Measurements from ENCODE around the gene IQCN. TPM values are rescaled to one million over a fixed set of nuclear protein-coding genes. Genes with fewer than 3 reads are reported as not detected.

Gene IQCN
- 0.47 TPM for total RNA-seq

DNA sequence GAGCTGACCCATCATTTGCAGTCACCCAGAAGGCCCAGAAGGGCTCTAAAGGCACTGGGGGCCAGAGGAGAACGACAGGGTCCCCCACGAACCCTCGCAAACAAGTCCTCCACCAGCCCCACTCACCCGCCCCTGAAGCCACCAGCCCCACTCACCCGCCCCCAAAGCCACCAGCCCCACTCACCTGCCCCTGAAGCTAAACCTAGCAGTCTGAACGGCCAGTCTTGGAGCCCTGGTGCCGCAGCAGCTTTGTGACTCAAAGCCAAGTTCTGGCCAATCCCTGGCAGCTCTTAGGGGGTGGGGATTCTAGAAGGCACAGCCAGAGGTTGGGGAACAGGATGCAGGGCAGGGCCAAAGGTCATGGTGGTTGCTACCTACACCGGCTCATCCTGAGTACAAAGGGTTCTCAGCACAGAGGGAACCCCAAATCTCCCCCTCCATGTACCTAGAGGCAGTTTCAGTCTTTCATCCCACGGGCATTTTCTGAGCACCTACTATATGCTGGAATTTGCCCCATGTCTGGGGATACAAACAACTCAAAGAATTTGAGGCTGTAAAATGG lies at the start of gene IQCN:
Gene IQCN (minus strand): TSS at position 234 of the 562 bp plus-strand sequence. CDS start 4,974 bp downstream, outside the sequence.
- DNase-seq = no peak

- DNase-seq = peak; percentile 98
Observed at GRCh38 chr19:18322759-18323460, 48.7 kb upstream of the IQCN start, which contains the start of gene LSM4. LSM4 (minus strand) TSS chr19:18323076; CDS start chr19:18323020, 56 bp downstream.

DNA sequence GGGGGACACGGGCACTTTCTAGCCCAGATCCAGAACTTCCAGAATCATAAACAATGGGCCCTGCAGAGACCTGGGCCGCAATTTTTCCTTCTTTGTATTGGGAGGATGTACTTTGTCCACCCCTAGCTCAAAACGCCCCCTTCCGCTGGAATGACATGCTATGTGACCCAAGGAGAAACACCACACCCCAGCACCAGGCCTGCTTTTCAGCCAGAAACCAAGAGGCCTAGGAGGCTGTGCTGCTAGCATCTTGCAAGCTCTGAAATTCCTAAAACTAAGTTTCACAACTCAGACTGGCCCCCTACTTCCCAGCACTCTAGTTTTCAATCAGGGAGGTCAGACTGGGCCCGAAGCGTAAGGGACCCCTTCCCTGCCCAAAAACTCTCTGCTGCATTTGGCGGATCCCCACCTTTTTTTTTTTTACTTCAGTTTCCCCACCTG lies 48.1 kb upstream of the IQCN start:
- no peak for DNase-seq

GRCh38 chr19:18321734-18322102 lies 47.5 kb upstream of the IQCN start:
- DNase-seq = no peak

- no peak for DNase-seq
Observed at GRCh38 chr19:18320865-18321733, 46.8 kb upstream of the IQCN start.

DNA sequence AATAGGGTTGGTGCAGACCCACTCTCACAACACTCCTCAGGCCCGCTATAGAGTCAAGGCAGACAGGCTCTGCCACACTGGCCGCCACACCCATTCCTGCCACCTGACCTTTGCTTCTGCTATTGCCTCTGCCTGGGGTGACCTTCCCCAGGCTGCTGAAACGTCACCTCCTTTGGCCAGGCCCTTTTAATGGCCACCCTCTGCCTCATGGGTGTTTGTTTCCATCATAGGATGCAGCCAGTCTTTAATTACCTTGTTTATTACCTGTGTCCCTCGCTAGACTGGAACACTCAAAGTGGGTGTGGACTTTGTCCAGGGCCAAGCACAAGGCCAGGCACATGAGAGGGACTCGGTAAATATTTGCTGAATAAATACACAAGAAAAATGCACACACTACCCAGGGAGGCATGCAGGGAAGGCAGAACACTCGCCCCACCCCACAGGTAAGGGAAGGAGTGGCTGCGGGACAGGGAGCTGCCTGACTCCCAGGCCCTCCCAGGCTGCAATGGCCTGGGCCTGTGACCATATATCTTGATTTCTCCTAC lies 45.4 kb upstream of the IQCN start:
- DNase-seq = no peak

GRCh38 chr19:18317961-18318800 lies 43.9 kb upstream of the IQCN start:
- DNase-seq = no peak

- DNase-seq = no peak
Observed at GRCh38 chr19:18313398-18313797, 39.1 kb upstream of the IQCN start.

DNA sequence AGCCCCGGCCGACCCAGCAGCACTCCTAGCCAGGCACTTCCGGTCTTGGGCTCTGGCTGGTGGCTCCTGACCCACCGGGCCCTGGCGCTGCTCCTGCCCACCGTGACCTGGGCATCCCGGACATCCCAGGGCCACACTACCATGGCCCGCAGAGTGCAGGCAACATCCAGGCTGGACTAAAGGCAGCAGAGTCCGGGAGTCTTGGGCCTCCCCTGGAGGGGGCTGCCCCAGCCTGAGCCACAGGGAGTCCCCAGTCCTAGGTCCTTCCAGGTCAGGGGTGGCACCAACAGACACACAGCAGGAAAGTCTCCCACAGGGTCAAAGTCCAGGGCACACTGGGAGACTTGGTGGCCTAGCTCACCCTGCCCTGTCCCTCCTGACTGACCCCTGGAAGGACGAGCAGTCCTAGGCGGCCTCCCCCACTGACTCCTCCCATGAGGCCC lies 37.9 kb upstream of the IQCN start:
- no peak for DNase-seq

DNA sequence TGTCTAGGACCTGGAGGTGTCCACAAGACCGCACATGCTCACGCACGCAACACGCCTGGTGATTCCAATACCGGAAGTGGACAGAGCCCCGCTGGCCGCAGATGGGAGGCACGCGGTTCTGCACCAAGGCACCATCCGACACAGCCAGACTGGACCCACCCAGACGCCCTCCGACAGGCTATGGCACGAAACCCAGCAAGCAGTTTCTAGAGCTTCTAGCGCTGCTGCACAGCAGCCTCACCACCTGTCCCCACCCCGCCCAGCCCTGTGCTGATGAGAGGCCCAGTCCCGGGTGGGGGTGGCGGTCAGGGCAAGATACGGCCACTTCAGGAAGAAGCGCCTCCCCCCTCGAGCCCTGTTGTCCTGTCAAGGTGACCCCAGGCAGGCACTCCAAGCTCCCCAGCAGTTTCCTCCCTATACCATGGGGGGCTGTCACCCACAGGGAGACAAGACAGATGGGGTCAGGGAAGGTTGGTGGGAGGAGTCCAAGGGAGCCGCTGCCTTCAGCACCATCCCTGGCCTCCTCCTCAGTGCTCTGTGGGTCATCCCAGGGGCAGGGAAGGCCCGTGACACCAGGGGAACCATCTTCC lies 37.3 kb upstream of the IQCN start:
- DNase-seq = no peak

DNA sequence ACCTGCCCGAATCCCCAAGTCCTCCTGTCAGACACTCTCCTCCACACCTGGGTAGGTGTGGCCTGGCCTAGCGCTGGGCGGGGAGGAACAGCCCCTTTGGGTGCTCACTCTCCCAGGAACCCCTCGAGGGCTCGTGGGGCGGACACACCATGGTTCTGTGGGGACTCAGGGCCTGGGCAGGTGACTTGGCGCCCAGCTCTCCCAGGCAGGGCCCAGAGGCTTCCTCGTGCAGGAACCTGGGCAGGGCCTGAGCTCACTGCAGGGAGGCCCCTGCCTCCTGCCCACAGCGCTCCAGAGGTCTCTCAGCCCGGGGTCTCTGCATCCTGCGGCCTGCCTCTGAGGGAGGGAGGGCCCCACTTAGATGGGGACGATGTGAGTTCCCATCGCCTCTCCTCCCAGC lies 36.7 kb upstream of the IQCN start:
- DNase-seq = no peak

DNA sequence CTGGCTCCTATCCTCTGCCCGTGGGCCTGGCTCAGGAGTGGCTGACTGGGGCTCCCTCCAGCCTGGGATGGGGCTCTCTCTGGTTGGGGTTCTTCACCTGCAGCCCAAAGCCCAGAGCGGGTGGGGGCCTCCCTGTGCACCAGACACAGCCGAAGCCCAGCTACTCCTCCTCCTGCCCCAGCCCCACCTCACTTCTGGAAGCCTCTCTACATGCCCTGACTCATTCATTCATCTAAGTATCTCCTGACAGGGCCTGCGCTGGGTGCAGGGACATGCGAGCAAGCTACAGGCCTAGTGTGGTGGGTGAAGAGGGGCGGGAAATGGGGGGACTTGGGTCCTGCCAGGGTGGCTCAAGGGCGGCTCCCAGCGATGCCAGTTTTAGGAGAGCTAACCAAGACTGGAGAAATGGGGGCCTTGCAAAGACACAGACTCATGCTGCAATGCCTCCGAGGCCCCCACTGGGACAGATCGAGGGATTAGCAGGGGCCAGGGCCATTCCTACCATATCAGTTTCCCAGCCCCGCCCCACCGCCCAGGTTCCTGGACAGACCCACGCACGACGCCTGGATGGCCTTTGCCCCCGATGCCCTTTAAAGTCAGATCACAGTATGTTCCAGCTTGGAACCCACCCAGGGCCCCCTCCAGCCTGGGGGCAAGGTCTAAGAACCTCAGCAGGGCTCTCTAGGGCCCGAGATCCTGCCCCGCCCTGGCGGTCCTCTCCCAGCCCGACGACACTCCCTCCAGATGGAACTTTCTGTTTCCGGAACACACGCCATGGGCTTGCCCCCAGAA lies 36.1 kb upstream of the IQCN start:
- no peak for DNase-seq

- DNase-seq = no peak
Observed at GRCh38 chr19:18309525-18310064, 35.3 kb upstream of the IQCN start.

- DNase-seq = no peak
Observed at GRCh38 chr19:18308948-18309325, 34.7 kb upstream of the IQCN start.

- no peak for DNase-seq
Observed at GRCh38 chr19:18308051-18308947, 34.0 kb upstream of the IQCN start.

DNA sequence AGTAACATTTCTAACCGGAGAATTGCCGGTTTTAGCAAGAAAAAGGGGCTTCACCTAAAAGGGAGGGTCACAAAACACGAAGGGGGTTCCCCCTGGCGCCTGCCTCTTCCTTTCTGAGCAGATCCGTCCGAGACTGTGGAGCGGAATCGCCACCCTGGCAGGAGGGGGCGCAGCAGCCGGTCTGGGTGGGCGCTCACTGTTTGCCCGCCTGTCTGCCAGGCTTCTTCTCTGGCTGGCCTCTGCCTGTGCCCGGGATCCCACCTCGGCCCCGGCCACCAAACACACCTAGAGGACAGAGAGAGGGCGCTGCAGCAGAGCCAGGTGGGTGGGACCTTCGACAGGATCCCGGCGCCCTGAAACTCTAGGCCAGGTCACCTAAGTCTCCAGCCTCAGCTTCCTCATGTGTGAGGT lies 33.0 kb upstream of the IQCN start:
- DNase-seq = no peak

DNA sequence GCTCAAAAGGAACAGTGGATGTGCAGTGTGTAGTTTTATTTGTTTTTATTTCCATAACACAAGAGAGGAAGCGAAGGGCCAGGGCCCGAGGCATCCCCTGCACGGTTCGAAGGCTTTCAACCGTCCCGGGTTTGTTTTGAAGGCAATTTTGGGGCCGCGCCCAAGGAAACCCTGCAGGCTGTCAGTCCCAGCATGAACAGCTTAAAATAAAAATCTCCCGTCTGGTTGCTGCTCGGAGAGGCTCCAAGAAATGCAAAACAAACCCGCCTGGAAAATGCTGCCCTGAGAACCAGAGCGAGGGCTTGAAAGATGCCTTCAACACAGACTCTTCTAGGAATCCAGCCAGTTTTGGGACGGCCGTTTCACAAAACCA lies 32.6 kb upstream of the IQCN start:
- DNase-seq = no peak

- no peak for DNase-seq
Observed at GRCh38 chr19:18306209-18306887, 32.1 kb upstream of the IQCN start.

Measured in occipital lobe (tissue), 2 donors.